H54 (cell line): Measurements from ENCODE around the gene SLC9A3.
"Not testable (repeated sequence)": the region's sequence is repeated elsewhere in the genome, so short reads cannot be mapped to it uniquely, and the experiment has no call there.

Experiments used
- DNase-seq: peaks from one replicate; pipeline ENCODE4 v3.0.0; 2011; ENCODE audit warnings: low spot score, mixed read lengths; ENCODE audit not compliant: insufficient read length
- FAIRE-seq: peaks from 3 replicates; lab custom pipeline; 2011; peaks lifted over from hg19 to GRCh38; lab: Jason Lieb, UNC
- POLR2A ChIP-seq: IDR thresholded peaks from 2 replicates; pipeline ENCODE4 v1.6.1; 2011; ENCODE audit warnings: low read depth, mild to moderate bottlenecking, low read length

Gene SLC9A3

DNA sequence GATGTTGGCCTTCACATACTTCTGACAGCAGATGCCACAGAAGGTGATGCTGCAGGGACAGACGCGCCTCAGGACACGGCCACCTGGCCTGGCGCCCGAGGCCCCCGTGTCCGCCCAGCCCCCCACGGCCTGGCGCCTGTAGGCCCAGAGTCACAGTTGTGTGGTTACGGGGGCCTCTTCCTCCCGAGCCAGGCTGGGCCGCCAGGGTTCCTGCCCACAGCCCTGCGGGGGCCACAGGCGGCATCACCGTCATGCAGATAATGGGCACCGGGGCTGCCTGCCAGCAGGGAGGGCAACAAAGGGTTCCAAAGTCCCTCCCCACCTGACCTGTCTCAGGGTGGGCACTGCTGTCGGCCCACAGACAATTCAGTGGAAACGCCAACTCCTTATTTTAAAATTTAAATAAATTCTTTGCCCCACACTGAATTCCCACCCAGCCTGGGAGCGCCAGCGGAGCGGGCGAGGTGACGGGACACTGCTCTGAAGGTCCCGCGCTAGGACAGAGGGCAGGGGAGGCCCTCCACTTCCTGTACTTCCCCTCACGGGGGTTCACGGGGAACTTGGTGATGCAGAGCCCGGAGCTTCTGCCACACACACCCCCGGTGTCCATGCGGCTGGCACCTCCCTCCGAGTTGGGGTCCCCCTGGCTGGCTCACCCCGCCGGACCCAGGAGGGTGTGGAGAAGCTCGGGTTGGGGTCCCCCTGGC lies 40.7 kb downstream of the SLC9A3 start:
- DNase-seq (no peak), FAIRE-seq (no peak)
- no peak for TF ChIP-seq POLR2A

DNA sequence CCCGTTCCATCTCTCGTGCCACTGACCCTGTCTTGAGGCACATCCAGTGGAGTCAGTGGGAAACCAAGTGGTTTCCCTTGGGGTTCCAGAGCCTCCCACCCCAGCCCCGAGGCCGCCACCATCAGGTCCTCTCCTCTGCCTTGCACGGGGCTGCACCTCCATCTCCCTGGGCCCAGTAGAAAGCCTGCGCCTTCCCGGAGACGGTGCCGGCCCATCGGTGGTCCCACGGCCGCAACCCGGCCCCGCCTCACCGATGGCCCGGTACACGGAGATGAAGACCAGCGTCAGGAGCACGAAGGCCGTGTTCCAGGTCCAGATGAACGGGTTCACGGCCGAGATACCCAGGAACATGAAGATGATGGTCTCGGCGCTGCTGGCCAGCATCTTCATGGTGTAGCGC lies 41.2 kb downstream of the SLC9A3 start:
- FAIRE-seq (no peak), DNase-seq (no peak)
- TF ChIP-seq POLR2A = no peak

DNA sequence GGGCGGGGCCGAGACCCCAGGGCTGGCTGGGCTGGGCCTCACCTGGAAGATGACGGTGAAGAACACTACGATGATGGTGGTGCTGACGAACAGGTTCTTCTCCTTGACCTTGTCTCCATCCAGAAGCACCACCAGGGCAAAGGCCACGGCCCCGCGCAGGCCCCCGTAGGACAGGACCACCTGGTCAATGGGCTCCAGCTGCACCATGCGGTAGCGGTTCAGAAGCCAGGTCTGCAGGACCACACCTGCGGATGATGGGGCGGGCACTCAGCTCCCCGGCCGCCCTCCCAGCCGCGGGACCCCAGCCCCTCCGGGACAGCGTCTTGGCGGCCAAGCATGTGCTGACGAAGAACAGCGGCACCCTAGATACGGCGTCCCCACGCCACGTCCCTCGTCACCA lies 41.7 kb downstream of the SLC9A3 start:
- no peak for DNase-seq
- no peak for TF ChIP-seq POLR2A
- FAIRE-seq = no peak

DNA sequence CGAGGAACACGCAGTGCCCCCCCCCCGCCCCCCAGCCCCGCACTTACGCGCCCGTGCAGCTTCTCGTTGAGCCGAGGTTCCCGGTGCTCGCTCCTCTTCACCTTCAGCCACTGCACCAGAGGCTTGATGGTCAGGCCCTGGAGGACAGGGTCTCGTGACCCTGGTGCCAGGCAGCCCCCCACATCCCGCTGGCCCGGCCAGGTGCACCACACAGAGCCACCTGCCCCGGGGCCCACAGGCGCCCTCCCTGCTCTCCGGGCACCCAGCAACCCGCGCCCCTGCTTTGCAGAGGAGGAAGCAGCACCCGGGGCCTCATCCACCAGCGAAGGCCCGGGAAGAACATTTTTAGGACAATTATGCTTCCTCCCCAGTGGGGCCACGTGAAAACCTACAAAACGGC lies 42.2 kb downstream of the SLC9A3 start:
- DNase-seq (no peak), FAIRE-seq (no peak)
- no peak for TF ChIP-seq POLR2A

DNA sequence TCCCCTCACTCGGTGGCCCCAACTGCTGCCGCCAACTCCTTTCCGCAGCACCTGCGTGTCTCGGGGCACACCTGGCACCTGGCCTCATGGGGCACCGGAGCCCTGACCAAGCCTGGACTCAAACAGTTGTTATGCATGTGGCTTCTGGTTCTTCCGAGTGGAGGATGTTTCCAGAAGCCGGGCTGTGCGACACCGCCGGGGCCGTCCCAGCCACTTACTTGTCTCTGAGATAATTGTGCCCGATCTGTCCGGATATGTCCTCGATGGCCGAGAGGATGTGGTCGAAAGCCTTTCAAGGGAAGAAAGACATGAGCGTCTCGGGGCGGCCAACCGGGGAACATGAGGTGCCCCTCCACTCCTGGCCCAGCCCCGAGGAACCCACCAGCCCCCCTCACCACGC lies 42.9 kb downstream of the SLC9A3 start:
- DNase-seq (no peak), FAIRE-seq (no peak)
- no peak for TF ChIP-seq POLR2A

DNA sequence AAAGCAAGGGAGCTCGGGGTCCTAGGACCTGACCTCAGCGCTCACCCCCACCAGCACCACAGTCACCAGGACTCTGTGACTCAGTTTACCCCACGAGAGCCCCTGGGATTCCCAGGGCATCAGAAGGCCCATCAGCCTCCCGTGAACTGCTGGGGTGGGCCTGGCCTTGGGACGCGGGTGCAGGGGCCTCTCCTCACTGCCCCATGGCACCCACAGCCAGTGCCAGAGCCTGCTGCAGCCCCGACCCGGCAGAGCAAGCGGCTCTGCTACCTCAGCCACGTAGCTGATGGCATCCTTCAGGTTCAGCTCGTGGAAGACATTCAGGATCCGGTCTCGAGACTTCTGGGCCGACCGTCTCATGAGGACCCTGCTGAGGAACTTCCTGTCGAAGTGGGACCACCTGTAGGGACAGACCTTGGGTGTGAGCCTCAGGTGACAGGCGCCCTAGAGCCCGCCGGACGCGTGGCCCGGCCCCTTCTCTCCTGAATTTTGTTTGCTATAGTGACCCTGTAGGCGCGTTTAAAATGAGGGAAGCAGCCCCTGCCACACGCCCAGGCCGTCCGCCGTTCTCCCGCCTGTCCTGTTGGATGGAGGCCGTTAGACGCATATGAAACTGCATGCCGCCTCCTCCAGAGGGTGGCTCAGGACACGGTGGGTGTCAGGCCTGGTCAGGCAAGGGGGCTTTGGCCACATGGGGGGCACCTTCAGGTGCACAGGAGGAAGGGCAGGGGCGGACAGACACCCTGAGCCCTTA lies 44.5 kb downstream of the SLC9A3 start:
- TF ChIP-seq POLR2A = no peak
- FAIRE-seq = no peak
- DNase-seq = no peak

DNA sequence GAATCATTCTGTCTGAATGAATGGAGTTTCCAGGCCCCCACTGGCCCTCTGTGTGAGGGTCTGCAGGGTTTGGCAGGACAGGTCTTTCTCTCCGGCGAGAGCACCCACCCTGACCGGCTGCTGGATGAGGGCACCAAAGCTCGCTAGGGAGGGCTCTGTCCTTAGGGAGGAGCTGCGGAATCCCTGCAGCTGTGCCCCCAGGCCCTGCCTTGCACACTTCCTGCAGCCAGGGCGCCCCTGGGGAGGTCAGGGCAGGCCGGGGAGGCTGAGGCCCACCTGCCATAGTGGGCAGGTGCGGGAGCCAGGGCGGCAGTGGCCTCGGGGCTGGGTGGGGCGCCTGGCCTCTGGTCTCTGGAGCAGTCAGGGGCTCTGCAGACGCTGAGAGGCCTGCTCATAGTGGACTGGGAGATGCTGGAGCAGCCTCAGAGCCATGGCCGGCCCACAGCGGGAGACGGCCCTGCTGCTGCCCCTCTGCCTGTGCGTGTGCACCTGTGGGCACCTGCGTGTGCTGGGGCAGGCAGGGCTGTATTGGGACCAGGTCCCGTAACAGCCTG lies 45.2 kb downstream of the SLC9A3 start:
- FAIRE-seq = no peak
- DNase-seq = no peak
- TF ChIP-seq POLR2A = no peak

DNA sequence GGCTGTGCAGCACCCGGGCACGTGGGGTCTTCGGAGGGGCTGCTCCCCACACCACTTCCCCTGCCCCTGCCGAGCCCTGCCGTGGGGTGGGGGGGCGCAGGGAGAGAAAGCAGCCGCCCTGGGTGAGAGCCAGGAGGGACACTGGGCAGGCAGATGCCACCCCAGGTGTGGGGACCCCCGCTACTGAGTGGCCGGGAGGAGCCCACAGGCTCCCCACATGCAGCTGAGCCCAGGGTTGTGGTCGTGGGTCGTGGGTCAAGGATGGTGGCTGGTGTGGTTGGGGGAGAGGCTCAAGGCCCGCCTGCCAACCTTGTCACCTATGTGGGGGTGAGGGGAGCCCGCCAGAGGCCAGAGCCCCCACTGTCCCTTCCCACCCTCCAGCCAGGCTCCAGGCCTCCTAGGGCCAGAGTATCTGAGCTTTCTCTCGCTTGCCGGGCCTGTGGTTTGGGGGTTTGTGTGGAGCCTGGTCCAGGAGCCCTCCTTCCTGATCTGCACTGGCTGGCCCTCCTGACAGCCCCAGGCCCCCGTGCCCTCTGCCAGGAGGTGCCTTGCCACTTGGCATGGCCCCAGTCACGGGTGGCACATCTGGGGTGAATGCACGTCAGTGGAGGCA lies 45.8 kb downstream of the SLC9A3 start:
- FAIRE-seq (no peak), DNase-seq (no peak)
- TF ChIP-seq POLR2A = no peak

DNA sequence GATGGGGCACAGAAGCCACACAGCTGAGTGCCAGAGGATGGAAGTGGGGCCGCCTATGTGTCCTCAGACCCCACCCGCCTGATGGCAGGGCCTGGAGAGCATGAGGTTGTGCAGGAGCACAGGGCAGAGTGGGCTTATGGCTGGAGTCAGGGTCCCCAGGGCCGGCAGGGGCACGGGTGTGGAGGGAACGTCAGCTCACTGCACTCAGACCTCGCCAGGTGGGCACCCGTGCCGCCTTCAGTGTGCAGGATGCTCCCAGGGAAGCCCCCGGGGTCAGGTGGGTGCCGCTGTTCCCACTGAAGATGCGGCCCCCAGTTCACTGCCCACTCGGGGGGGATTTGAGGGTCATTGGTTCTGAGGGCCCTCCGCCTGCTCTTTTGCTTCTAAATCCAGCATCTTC lies 46.4 kb downstream of the SLC9A3 start:
- DNase-seq = no peak
- no peak for TF ChIP-seq POLR2A
- FAIRE-seq = no peak

DNA sequence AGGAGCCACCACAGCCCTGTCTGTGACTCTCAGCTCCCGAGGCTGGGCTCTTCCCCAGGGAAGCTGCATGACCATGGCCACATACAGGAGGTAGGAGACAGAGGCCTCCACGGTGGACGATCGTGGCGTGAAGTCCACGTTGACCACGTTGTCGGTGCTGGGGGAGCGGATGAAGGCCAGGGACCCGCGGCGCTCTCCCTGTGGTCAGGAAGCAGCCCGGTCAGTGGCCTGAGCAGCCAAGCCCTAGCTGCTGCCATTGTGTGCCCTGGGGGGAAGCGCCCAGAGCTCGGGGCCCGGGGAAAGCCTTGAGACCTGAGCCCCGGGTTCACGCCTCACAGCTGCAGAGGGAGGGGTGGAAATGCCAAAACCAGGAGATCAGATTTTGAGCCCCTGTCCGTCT lies 47.0 kb downstream of the SLC9A3 start:
- FAIRE-seq = no peak
- no peak for TF ChIP-seq POLR2A
- no peak for DNase-seq

DNA sequence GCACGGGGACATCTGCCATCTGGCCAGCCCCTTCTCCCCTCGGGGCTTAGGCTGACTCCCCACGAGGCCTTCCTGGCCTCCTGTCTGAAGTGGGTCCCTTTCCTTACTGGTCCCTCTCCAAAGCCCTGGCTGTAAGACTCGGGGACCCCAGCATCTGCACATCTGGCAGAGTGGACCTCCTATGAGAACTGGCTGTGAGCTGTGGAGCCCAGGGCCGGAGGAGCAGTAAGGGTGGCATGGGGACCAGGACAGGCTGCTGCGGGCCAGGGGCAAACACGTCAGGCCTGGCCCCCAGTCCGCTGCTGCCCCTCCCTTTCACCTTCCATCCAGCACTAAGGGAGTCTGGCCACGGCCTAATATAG lies 47.5 kb downstream of the SLC9A3 start:
- no peak for TF ChIP-seq POLR2A
- FAIRE-seq (no peak), DNase-seq (no peak)

DNA sequence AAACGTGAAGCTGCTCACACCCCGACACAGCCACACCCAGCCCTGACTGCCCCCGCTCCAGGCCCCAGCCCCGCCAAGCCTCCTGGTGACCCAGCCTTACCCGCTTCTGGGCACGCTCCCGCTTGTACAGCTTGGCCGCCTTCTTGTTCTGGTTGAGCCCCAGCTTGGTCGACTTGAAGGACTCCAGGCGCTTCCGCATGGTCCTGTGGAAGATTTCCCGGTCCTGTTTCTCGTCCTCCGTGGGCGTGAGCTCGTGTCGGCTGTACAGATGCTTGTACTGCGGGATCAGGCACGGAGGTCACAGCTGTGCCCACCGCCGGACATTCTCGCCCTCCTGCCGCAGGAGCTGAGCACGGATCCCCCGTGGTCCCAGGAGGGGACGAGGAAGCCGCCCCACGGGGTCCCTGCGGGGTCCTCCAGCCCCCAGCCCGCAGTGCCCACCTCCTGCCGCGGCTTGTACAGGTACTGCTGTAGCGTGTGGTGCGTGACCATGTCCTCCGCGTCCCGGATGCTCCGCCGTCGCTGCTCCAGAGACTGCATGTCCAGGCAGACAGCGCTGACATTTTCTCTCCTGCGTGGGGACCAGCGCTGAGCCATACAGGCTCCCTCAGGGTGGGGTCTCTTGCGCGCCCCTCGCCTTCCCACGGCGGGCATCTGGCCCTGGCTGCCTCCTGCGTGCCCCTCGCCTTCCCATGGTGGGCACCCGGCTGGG lies 48.0 kb downstream of the SLC9A3 start:
- TF ChIP-seq POLR2A = no peak
- no peak for DNase-seq

DNA sequence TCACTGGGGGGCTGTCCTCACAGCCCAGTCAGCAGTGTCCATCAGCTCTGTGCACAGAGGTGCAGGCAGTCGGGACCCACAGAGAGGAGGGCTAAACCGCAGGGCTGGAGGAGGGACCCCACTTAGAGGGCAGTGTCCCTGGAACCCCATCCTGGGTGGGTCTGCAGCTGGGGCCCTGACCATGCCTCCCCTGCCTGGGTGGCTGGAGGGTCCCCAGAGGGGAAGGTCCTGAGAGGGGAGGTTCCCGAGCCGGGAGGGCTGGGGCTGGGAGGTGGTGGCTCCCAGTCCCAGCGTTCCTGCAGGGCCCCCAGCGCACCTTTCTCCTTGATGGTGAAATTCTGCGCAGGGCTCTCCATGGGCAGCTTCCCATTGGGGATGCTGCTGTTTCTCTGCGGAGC lies 48.5 kb downstream of the SLC9A3 start:
- no peak for TF ChIP-seq POLR2A
- no peak for FAIRE-seq
- no peak for DNase-seq

More for the DNA sequence above, 48.0 kb downstream of the SLC9A3 start:
- FAIRE-seq = no peak

DNA sequence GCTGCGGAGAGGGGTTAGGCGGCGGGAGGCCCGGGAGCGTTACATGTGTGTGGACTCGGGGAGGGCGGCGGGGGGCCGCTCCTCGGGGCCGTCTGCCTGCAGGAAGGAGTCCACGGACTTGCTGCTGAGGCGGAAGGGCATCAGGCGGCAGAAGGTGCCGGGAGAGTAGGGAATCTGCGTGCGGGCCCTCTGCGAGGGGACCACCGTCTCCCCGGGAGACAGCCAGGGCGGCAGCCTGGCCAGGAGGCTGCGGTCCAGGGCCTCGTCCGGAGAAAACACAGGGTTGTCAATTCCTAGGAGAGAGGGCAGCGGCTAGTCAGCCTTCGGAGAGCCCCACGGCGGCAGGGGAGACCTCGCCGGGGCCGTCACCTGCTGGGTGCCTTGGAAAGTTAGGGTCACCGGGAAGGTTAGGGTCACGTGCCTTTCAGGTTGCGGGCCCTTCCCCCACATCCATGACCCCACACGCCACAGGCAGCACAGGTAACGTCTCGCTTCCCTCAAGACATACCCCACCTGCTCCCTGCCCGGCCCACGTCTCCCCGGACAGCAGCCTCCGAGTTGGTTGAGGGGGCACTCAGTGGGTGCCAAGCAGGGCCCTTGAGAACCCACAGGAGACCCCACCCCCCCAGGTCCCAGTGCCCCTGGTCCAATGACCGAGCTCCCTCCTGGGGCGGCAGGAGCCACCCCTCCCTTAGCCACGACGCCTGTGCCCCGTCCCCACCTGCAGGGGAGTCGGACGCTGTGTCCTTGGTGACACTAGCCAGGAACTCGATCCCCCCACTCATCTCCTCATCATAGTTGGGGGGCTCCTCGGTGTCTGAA lies 49.2 kb downstream of the SLC9A3 start:
- FAIRE-seq = no peak
- DNase-seq = no peak
- TF ChIP-seq POLR2A = no peak

DNA sequence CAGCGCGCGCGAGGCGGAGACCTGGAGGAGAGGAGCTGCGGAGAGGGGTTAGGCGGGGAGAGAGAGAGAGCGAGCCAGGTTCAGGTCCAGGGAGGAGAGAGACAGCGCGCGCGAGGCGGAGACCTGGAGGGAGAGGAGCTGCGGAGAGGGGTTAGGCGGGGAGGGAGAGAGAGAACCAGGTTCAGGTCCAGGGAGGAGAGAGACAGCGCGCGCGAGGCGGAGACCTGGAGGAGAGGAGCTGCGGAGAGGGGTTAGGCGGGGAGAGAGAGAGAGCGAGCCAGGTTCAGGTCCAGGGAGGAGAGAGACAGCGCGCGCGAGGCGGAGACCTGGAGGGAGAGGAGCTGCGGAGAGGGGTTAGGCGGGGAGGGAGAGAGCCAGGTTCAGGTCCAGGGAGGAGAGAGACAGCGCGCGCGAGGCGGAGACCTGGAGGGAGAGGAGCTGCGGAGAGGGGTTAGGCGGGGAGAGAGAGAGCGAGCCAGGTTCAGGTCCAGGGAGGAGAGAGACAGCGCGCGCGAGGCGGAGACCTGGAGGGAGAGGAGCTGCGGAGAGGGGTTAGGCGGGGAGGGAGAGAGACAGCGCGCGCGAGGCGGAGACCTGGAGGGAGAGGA lies 49.9 kb downstream of the SLC9A3 start:
- not testable (repeated sequence) for DNase-seq, FAIRE-seq
